GM19372 (cell line): ENCODE data around the gene FAHD2A.
A peak's percentile ranks its signal among the peaks of the same experiment; 100 is the strongest.
"Not testable (repeated sequence)": the region's sequence is repeated elsewhere in the genome, so short reads cannot be mapped to it uniquely, and the experiment has no call there.

Source experiments
- ATAC-seq: cut with Tn5 transposase; IDR thresholded peaks from one replicate; pipeline ENCODE4 v1.9.1; 2021; ENCODE audit warnings: mild to moderate bottlenecking, low read depth, moderate library complexity; ENCODE audit not compliant: unreplicated experiment

FAHD2A gene

GRCh38 chr2:95389245-95390119 is 13.0 kb upstream of the FAHD2A start:
- peak; percentile 82 for ATAC-seq

- ATAC-seq = no peak
Measured at GRCh38 chr2:95390272-95390880, 12.1 kb upstream of the FAHD2A start.

- no peak for ATAC-seq
Measured at GRCh38 chr2:95390881-95391321, 11.6 kb upstream of the FAHD2A start.

- no peak for ATAC-seq
Measured at GRCh38 chr2:95391641-95392310, 10.7 kb upstream of the FAHD2A start.

GRCh38 chr2:95392320-95392719 is 10.2 kb upstream of the FAHD2A start:
- ATAC-seq = no peak

- no peak for ATAC-seq
Measured at GRCh38 chr2:95392730-95393455, 9.6 kb upstream of the FAHD2A start.

GRCh38 chr2:95393901-95394300 is 8.6 kb upstream of the FAHD2A start:
- no peak for ATAC-seq

GRCh38 chr2:95399061-95399460 is 3.4 kb upstream of the FAHD2A start:
- ATAC-seq = no peak

GRCh38 chr2:95401480-95401879 is 1.0 kb upstream of the FAHD2A start:
- ATAC-seq = no peak

GRCh38 chr2:95402004-95402369 is 521 bp upstream of the FAHD2A start:
- peak; percentile 15 for ATAC-seq

GRCh38 chr2:95403204-95403721 is 755 bp downstream of the FAHD2A start:
- ATAC-seq = not testable (repeated sequence)

- not testable (repeated sequence) for ATAC-seq
Measured at GRCh38 chr2:95403824-95404223, 1.3 kb downstream of the FAHD2A start.

GRCh38 chr2:95404676-95405075 is 2.2 kb downstream of the FAHD2A start:
- ATAC-seq = not testable (repeated sequence)

- not testable (repeated sequence) for ATAC-seq
Measured at GRCh38 chr2:95411239-95411638, 8.7 kb downstream of the FAHD2A start.

GRCh38 chr2:95414015-95414594 is 11.6 kb downstream of the FAHD2A start:
- peak; percentile 86 for ATAC-seq

- ATAC-seq = not testable (repeated sequence)
Measured at GRCh38 chr2:95415138-95415537, 12.6 kb downstream of the FAHD2A start.

- ATAC-seq = not testable (repeated sequence)
Measured at GRCh38 chr2:95415561-95415960, 13.1 kb downstream of the FAHD2A start.

- not testable (repeated sequence) for ATAC-seq
Measured at GRCh38 chr2:95427196-95427867, 24.8 kb downstream of the FAHD2A start.

- ATAC-seq = not testable (repeated sequence)
Measured at GRCh38 chr2:95429748-95430467, 27.4 kb downstream of the FAHD2A start.
